Hepatocyte (in vitro differentiated cells): ENCODE results near the gene SIVA1. TPM values are rescaled to one million over a fixed set of nuclear protein-coding genes. Genes with fewer than 3 reads are reported as not detected.

Experiments
- DNase-seq: peaks from one replicate; pipeline ENCODE4 v3.0.0-alpha.2; 2016; ENCODE audit warnings: low spot score
- H2AFZ ChIP-seq: fragments of 200-600 bp; sonication (generic); 2 replicates; pipeline ENCODE4 v1.6.0; 2016; ENCODE audit warnings: antibody characterized with exemption, mild to moderate bottlenecking
- H3K27ac ChIP-seq: fragments of 200-600 bp; sonication (generic); 2 replicates; pipeline ENCODE4 v1.5.1; 2016; ENCODE audit warnings: mild to moderate bottlenecking
- H3K27me3 ChIP-seq: fragments of 200-600 bp; sonication (generic); 2 replicates; pipeline ENCODE4 v1.6.1; 2016
- H3K36me3 ChIP-seq: fragments of 200-600 bp; sonication (generic); replicated peaks from 2 replicates; pipeline ENCODE4 v1.5.1; 2016; ENCODE audit warnings: low read depth; ENCODE audit not compliant: insufficient read depth
- H3K4me1 ChIP-seq: fragments of 200-600 bp; sonication (generic); 2 replicates; pipeline ENCODE4 v1.5.1; 2016; ENCODE audit warnings: mild to moderate bottlenecking, moderate library complexity; ENCODE audit not compliant: insufficient read depth
- H3K4me2 ChIP-seq: fragments of 200-600 bp; sonication (generic); 2 replicates; pipeline ENCODE4 v1.6.0; 2016
- H3K4me3 ChIP-seq: fragments of 200-600 bp; sonication (generic); 2 replicates; pipeline ENCODE4 v1.5.1; 2016; ENCODE audit warnings: mild to moderate bottlenecking
- H3K79me2 ChIP-seq: fragments of 200-600 bp; sonication (generic); 2 replicates; pipeline ENCODE4 v1.6.0; 2017; ENCODE audit warnings: mild to moderate bottlenecking
- H3K9me2 ChIP-seq: fragments of 200-600 bp; sonication (generic); replicated peaks from 2 replicates; pipeline ENCODE4 v1.6.0; 2017; ENCODE audit warnings: mild to moderate bottlenecking; ENCODE audit not compliant: insufficient read depth
- H3K9me3 ChIP-seq: fragments of 200-600 bp; sonication (generic); 2 replicates; pipeline ENCODE4 v1.5.1; 2016; ENCODE audit warnings: low read depth, mild to moderate bottlenecking
- H4K20me1 ChIP-seq: fragments of 200-600 bp; sonication (generic); 2 replicates; pipeline ENCODE4 v1.6.0; 2016; ENCODE audit warnings: mild to moderate bottlenecking; ENCODE audit not compliant: insufficient read depth, poor library complexity, severe bottlenecking
- EZH2 ChIP-seq: fragments of 200-600 bp; sonication (generic); IDR thresholded peaks from 2 replicates; pipeline ENCODE4 v1.6.1; 2016; ENCODE audit warnings: antibody characterized with exemption, mild to moderate bottlenecking, borderline replicate concordance
- EZH2phosphoT487 ChIP-seq: fragments of 200-600 bp; sonication (generic); IDR thresholded peaks from one replicate; pipeline ENCODE4 v1.6.1; 2018; ENCODE audit warnings: antibody characterized with exemption, mild to moderate bottlenecking, low read depth, moderate library complexity; ENCODE audit not compliant: unreplicated experiment, severe bottlenecking
- WGBS: methylation state at CpG from one replicate; pipeline ENCODE4 v1.1.6; 2016; ENCODE audit warnings: low lambda C conversion rate; ENCODE audit errors: missing lambda C conversion rate; 5-methylcytosine and 5-hydroxymethylcytosine counted together
- polyA plus RNA-seq: library from polyadenylated mRNA; unstranded; fragments of >200 nt; fragmentation: Nextera tagmentation; extraction: Ambion mirVana; gene quantifications from 2 replicates; pipeline ENCODE4 v1.2.1, GENCODE V29; 2016
- total RNA-seq: library from RNA; depleted of rRNA; stranded (reverse); fragments of >200 nt; gene quantifications from 2 replicates; pipeline ENCODE4 v1.2.3, GENCODE V29; 2014
- TF ChIP-seq, protein P1 (sequence below): fragments of 200-600 bp; sonication (generic); IDR thresholded peaks from 2 replicates; pipeline ENCODE4 v1.5.1; 2016; ENCODE audit warnings: antibody characterized with exemption, mild to moderate bottlenecking; ENCODE audit not compliant: poor library complexity

SIVA1 gene
- total and polyA plus RNA-seq, 2 experiments from 2014 or later, result 149 to 163 TPM

DNA sequence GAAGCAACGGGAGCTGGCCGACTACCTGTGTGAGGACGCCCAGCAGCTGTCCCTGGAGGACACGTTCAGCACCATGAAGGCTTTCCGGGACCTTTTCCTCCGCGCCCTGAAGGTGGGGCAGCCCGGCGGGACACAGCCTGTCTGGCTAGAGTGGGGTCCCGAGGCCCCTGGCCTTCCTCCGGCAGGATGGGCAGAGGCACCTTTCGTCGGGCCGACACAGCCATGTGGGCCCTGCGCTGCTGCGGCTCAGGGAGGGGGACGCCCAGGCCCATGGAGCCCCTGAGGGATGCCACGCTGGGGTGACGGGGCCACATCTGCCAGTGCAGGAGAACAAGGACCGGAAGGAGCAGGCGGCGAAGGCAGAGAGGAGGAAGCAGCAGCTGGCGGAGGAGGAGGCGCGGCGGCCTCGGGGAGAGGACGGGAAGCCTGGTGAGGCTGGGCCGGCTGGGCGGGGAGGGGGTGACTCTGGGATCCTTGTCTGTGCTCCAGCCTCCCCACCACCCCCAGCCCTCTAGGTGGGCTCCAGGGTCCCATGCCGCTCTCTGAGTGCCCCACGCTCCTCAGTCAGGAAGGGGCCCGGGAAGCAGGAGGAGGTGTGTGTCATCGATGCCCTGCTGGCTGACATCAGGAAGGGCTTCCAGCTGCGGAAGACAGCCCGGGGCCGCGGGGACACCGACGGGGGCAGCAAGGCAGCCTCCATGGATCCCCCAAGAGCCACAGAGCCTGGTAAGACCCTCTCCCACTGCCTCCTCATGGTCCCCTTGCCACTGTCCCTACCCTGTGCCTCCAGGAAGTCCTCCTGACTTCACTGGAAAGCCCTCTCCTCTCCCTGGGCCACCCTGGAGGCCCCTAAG lies 39.8 kb upstream of the SIVA1 start:
- no peak overlapping the region for H3K4me2 ChIP-seq
- H4K20me1 ChIP-seq, result no peaks in the 10 kb centered on the region
- H3K9me2 ChIP-seq, result no peaks in the 10 kb centered on the region
- TF ChIP-seq, protein P1, sequence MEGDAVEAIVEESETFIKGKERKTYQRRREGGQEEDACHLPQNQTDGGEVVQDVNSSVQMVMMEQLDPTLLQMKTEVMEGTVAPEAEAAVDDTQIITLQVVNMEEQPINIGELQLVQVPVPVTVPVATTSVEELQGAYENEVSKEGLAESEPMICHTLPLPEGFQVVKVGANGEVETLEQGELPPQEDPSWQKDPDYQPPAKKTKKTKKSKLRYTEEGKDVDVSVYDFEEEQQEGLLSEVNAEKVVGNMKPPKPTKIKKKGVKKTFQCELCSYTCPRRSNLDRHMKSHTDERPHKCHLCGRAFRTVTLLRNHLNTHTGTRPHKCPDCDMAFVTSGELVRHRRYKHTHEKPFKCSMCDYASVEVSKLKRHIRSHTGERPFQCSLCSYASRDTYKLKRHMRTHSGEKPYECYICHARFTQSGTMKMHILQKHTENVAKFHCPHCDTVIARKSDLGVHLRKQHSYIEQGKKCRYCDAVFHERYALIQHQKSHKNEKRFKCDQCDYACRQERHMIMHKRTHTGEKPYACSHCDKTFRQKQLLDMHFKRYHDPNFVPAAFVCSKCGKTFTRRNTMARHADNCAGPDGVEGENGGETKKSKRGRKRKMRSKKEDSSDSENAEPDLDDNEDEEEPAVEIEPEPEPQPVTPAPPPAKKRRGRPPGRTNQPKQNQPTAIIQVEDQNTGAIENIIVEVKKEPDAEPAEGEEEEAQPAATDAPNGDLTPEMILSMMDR, result no peak
- TF ChIP-seq EZH2phosphoT487, result no peak
- TF ChIP-seq EZH2, result no peak
- 97% methylated on average over 35 of the region's 40 CpGs for WGBS
- no peak overlapping the region for H3K4me3 ChIP-seq
- H2AFZ ChIP-seq, result no peak overlapping the region
- H3K27me3 ChIP-seq, result no peaks in the 10 kb centered on the region
- H3K36me3 ChIP-seq, result no peaks in the 10 kb centered on the region
- no peaks in the 10 kb centered on the region for H3K9me3 ChIP-seq
- no peaks in the 10 kb centered on the region for H3K4me1 ChIP-seq
- no peaks in the 10 kb centered on the region for H3K79me2 ChIP-seq
- H3K27ac ChIP-seq, result no peak overlapping the region
- no peak for DNase-seq

DNA sequence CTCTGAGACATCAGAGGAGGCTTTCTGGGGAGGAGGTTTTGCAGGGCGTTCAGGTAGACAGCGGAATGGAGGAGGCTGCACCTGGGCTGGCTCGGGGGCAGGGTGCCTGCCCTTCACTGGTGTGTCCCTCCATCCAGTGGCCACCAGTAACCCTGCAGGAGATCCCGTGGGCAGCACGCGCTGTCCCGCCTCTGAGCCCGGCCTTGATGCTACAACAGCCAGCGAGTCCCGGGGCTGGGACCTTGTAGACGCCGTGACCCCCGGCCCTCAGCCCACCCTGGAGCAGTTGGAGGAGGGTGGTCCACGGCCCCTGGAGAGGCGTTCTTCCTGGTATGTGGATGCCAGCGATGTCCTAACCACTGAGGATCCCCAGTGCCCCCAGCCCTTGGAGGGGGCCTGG lies 38.9 kb upstream of the SIVA1 start:
- 97% methylated on average over 11 of the region's 16 CpGs for WGBS
- Histone ChIP-seq H2AFZ (no peak overlapping the region), H3K9me2 (no peaks in the 10 kb centered on the region), H4K20me1 (no peaks in the 10 kb centered on the region), H3K27ac (no peak overlapping the region), H3K79me2 (no peaks in the 10 kb centered on the region), H3K9me3 (no peaks in the 10 kb centered on the region), H3K27me3 (no peaks in the 10 kb centered on the region), H3K36me3 (no peaks in the 10 kb centered on the region), H3K4me3 (no peak overlapping the region), H3K4me1 (no peaks in the 10 kb centered on the region), H3K4me2 (no peak overlapping the region)
- TF ChIP-seq EZH2, result no peak
- TF ChIP-seq EZH2phosphoT487, result no peak
- TF ChIP-seq, protein P1, result no peak
- no peak for DNase-seq

DNA sequence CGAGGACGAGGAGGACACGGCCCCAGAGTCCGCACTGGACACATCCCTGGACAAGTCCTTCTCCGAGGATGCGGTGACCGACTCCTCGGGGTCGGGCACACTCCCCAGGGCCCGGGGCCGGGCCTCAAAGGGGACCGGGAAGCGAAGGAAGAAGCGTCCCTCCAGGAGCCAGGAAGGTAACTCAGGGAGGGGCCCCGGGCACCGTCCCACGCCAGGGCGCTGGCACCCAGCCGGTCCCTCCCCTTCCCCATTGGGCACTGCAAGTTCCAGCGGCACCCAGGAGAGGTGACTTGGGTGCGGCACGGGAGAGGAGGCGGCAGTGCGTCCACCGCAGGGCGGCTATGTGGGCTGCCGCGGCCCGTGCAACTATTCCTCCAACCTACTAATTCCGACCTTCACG lies 38.3 kb upstream of the SIVA1 start:
- H4K20me1 ChIP-seq, result no peaks in the 10 kb centered on the region
- TF ChIP-seq EZH2, result no peak
- TF ChIP-seq, protein P1, result no peak
- TF ChIP-seq EZH2phosphoT487, result no peak
- no peaks in the 10 kb centered on the region for H3K4me1 ChIP-seq
- H3K79me2 ChIP-seq, result no peaks in the 10 kb centered on the region
- no peak overlapping the region for H3K27ac ChIP-seq
- H3K36me3 ChIP-seq, result no peaks in the 10 kb centered on the region
- WGBS, result 97% methylated on average over 30 of the region's 31 CpGs
- H3K9me2 ChIP-seq, result no peaks in the 10 kb centered on the region
- DNase-seq, result no peak
- no peak overlapping the region for H2AFZ ChIP-seq
- H3K4me2 ChIP-seq, result no peak overlapping the region
- H3K9me3 ChIP-seq, result no peaks in the 10 kb centered on the region
- no peak overlapping the region for H3K4me3 ChIP-seq
- H3K27me3 ChIP-seq, result no peaks in the 10 kb centered on the region
